Measurements from ENCODE around the gene GNA15. TPM values are rescaled to one million over a fixed set of nuclear protein-coding genes. Genes with fewer than 3 reads are reported as not detected.

The GNA15 gene
- total RNA-seq, 1 donor from 2014 or later = 24.2 TPM

- Histone ChIP-seq H3K9me3 (no peaks in the 10 kb centered on the region), H3K27ac (no peak overlapping the region), H3K27me3 (ENCODE audit: low read depth) (no peaks in the 10 kb centered on the region), H3K36me3 (peaks cover 41% of the 10 kb centered on the region), H3K4me1 (no peaks in the 10 kb centered on the region), H3K4me3 (no peak overlapping the region)
- intact Hi-C loops (cut with DNase I) = no loop called here
- no peak for TF ChIP-seq CTCF (IDR thresholded peaks at IDR 0.05)
- no peak for ATAC-seq
- DNase-seq = no peak
These were observed 58.6 kb downstream of the GNA15 start for GRCh38 chr19:3194106-3195087.

GRCh38 chr19:3196064-3196932 is 60.5 kb downstream of the GNA15 start:
- Histone ChIP-seq H3K27me3 (ENCODE audit: low read depth) (no peaks in the 10 kb centered on the region), H3K36me3 (peaks cover 51% of the 10 kb centered on the region), H3K9me3 (no peaks in the 10 kb centered on the region), H3K27ac (no peak overlapping the region), H3K4me3 (no peak overlapping the region), H3K4me1 (no peaks in the 10 kb centered on the region)
- TF ChIP-seq CTCF (IDR thresholded peaks at IDR 0.05) = no peak
- intact Hi-C loops (cut with DNase I) = no loop called here
- ATAC-seq (no peak), DNase-seq (no peak)

- DNase-seq = no peak
- peaks cover 54% of the 10 kb centered on the region for H3K36me3 ChIP-seq
- intact Hi-C loops (cut with DNase I) = no loop called here
These were observed 61.0 kb downstream of the GNA15 start for GRCh38 chr19:3196933-3197205.

GRCh38 chr19:3198901-3199700 is 63.3 kb downstream of the GNA15 start:
- no peaks in the 10 kb centered on the region for H3K27me3 ChIP-seq (ENCODE audit: low read depth)
- intact Hi-C loops (cut with DNase I) = no loop called here
- H3K4me3 ChIP-seq = no peak overlapping the region
- no peak for TF ChIP-seq CTCF (IDR thresholded peaks at IDR 0.05)
- peaks cover 53% of the 10 kb centered on the region for H3K36me3 ChIP-seq
- H3K4me1 ChIP-seq = no peaks in the 10 kb centered on the region
- DNase-seq = no peak
- ATAC-seq = no peak
- no peak overlapping the region for H3K27ac ChIP-seq
- H3K9me3 ChIP-seq = no peaks in the 10 kb centered on the region

More at GRCh38 chr19:3196933-3197205, 61.0 kb downstream of the GNA15 start:
- no peaks in the 10 kb centered on the region for H3K27me3 ChIP-seq (ENCODE audit: low read depth)
- TF ChIP-seq CTCF (IDR thresholded peaks at IDR 0.05) = no peak
- H3K9me3 ChIP-seq = no peaks in the 10 kb centered on the region
- H3K4me3 ChIP-seq = no peak overlapping the region
- no peak overlapping the region for H3K27ac ChIP-seq
- no peaks in the 10 kb centered on the region for H3K4me1 ChIP-seq
- no peak for ATAC-seq

- intact Hi-C loops (cut with DNase I) = no loop called here
- Histone ChIP-seq H3K4me1 (no peaks in the 10 kb centered on the region), H3K9me3 (no peaks in the 10 kb centered on the region), H3K27ac (no peak overlapping the region), H3K4me3 (no peak overlapping the region), H3K36me3 (peaks cover 66% of the 10 kb centered on the region), H3K27me3 (ENCODE audit: low read depth) (no peaks in the 10 kb centered on the region)
- DNase-seq (no peak), ATAC-seq (no peak)
- no peak for TF ChIP-seq CTCF (IDR thresholded peaks at IDR 0.05)
These were observed 65.4 kb downstream of the GNA15 start for GRCh38 chr19:3201072-3201700.
